ENCODE measurements around the gene CT45A10. TPM values are rescaled to one million over a fixed set of nuclear protein-coding genes. Genes with fewer than 3 reads are reported as not detected.

The CT45A10 gene
- total RNA-seq, 1 experiment from 2014 or later: not detected

Other genes with a start within 250 kb of the CT45A10 start
- not detected in 2 replicates for gene CT45A1, start 179.8 kb downstream of the CT45A10 start, total RNA-seq (2014; rRNA removed; shearing (Covaris generic); ENCODE audit: low replicate concordance)
- gene CT45A3, start 125.3 kb downstream of the CT45A10 start, total RNA-seq (2014; rRNA removed; shearing (Covaris generic); ENCODE audit: low replicate concordance): not detected in 2 replicates
- not detected in 2 replicates for gene CT45A5, start 107.9 kb downstream of the CT45A10 start, total RNA-seq (2014; rRNA removed; shearing (Covaris generic); ENCODE audit: low replicate concordance)
- not detected in 2 replicates for gene CT45A6, start 90.7 kb downstream of the CT45A10 start, total RNA-seq (2014; rRNA removed; shearing (Covaris generic); ENCODE audit: low replicate concordance)
- not detected in 2 replicates for gene CT45A2, start 73.4 kb downstream of the CT45A10 start, total RNA-seq (2014; rRNA removed; shearing (Covaris generic); ENCODE audit: low replicate concordance)
- not detected in 2 replicates for gene CT45A7, start 56.2 kb downstream of the CT45A10 start, total RNA-seq (2014; rRNA removed; shearing (Covaris generic); ENCODE audit: low replicate concordance)
- not detected in 2 replicates for gene CT45A8, start 38.9 kb downstream of the CT45A10 start, total RNA-seq (2014; rRNA removed; shearing (Covaris generic); ENCODE audit: low replicate concordance)
- gene CT45A9, start 21.6 kb downstream of the CT45A10 start, total RNA-seq (2014; rRNA removed; shearing (Covaris generic); ENCODE audit: low replicate concordance): not detected in 2 replicates
- gene SAGE1, start 272 bp upstream of the CT45A10 start, total RNA-seq (2014; rRNA removed; shearing (Covaris generic); ENCODE audit: low replicate concordance): not detected in 2 replicates
- gene MMGT1, start 80.5 kb upstream of the CT45A10 start, total RNA-seq (2014; rRNA removed; shearing (Covaris generic); ENCODE audit: low replicate concordance): 9.1 and 25.6 TPM in 2 replicates
- 10.0 and 18.3 TPM in 2 replicates for gene SLC9A6, start 92.0 kb upstream of the CT45A10 start, total RNA-seq (2014; rRNA removed; shearing (Covaris generic); ENCODE audit: low replicate concordance)

All from Karpas-422 (cell line).